ENCODE measurements around the gene WWTR1.

WWTR1 gene

GRCh38 chr3:149560001-149560400 is 97.8 kb downstream of the WWTR1 start:
- no peak for DNase-seq

- no peak for DNase-seq
Observed at GRCh38 chr3:149559525-149559924, 98.3 kb downstream of the WWTR1 start.

GRCh38 chr3:149555927-149556326 is 101.9 kb downstream of the WWTR1 start:
- DNase-seq, result no peak

GRCh38 chr3:149554826-149555225 is 103.0 kb downstream of the WWTR1 start:
- no peak for DNase-seq

GRCh38 chr3:149553781-149554451 is 103.9 kb downstream of the WWTR1 start:
- DNase-seq, result no peak

- no peak for DNase-seq
Observed at GRCh38 chr3:149552700-149553099, 105.1 kb downstream of the WWTR1 start.

- DNase-seq, result no peak
Observed at GRCh38 chr3:149551500-149551899, 106.3 kb downstream of the WWTR1 start.

- no peak for DNase-seq
Observed at GRCh38 chr3:149548669-149549065, 109.2 kb downstream of the WWTR1 start.

- DNase-seq, result no peak
Observed at GRCh38 chr3:149547954-149548668, 109.7 kb downstream of the WWTR1 start.

GRCh38 chr3:149547413-149547812 is 110.4 kb downstream of the WWTR1 start:
- no peak for DNase-seq

- no peak for DNase-seq
Observed at GRCh38 chr3:149545049-149545448, 112.8 kb downstream of the WWTR1 start.

- no peak for DNase-seq
Observed at GRCh38 chr3:149542375-149543312, 115.2 kb downstream of the WWTR1 start.

GRCh38 chr3:149541091-149541491 is 116.7 kb downstream of the WWTR1 start:
- DNase-seq, result no peak

GRCh38 chr3:149538371-149538770 is 119.5 kb downstream of the WWTR1 start:
- DNase-seq, result no peak

- no peak for DNase-seq
Observed at GRCh38 chr3:149536429-149536828, 121.4 kb downstream of the WWTR1 start.

GRCh38 chr3:149535333-149535685 is 122.5 kb downstream of the WWTR1 start:
- DNase-seq, result no peak

GRCh38 chr3:149534671-149535332 is 123.0 kb downstream of the WWTR1 start:
- no peak for DNase-seq

- no peak for DNase-seq
Observed at GRCh38 chr3:149534082-149534481, 123.7 kb downstream of the WWTR1 start.

- DNase-seq, result no peak
Observed at GRCh38 chr3:149532489-149533180, 125.2 kb downstream of the WWTR1 start.

- DNase-seq, result no peak
Observed at GRCh38 chr3:149529099-149529498, 128.7 kb downstream of the WWTR1 start.

GRCh38 chr3:149528340-149528650 is 129.5 kb downstream of the WWTR1 start:
- DNase-seq, result no peak

GRCh38 chr3:149527531-149528339 is 130.1 kb downstream of the WWTR1 start:
- DNase-seq, result peak; percentile 41
